Measurements from ENCODE around the gene TPRG1L. TPM values are rescaled to one million over a fixed set of nuclear protein-coding genes. Genes with fewer than 3 reads are reported as not detected.

TPRG1L gene
- total RNA-seq, 1 experiment from 2014 or later, result 24.0 TPM

GRCh38 chr1:3641816-3642215 lies 17.0 kb downstream of the TPRG1L start:
- H2BK20ac ChIP-seq (ENCODE audit: low read depth, low read length, poor library complexity, severe bottlenecking), result no peak overlapping the region
- H3K4ac ChIP-seq (ENCODE audit: low read depth, low read length), result no peak overlapping the region
- WGBS (ENCODE audit: extremely low coverage, insufficient read length, low lambda C conversion rate), result no CpG with 5 or more reads among the region's 11 CpGs
- H2AFZ ChIP-seq (ENCODE audit: low read length), result no peak overlapping the region
- H2AK5ac ChIP-seq (ENCODE audit: insufficient read length, low read length), result no peak overlapping the region
- H3K14ac ChIP-seq (ENCODE audit: insufficient read depth, low read length), result no peak overlapping the region
- no peak overlapping the region for H2BK15ac ChIP-seq (ENCODE audit: low read depth, low read length)
- no peaks in the 10 kb centered on the region for H3K9me3 ChIP-seq (ENCODE audit: control insufficient read depth, low read depth, low read length)
- Mint-ChIP-seq H3K9me3 (no peaks in the 10 kb centered on the region), H3K27me3 (ENCODE audit: low read depth) (no peaks in the 10 kb centered on the region), H3K36me3 (ENCODE audit: insufficient read depth in 1 of 3, low read depth in 3 of 3) (peaks cover 2 to 52% (median 26%) of the 10 kb centered on the region in 3 experiments; a peak in 6 of 7 replicates), H3K4me3 (no peak overlapping the region; a peak in 1 of 5 replicates), H3K4me1 (no peaks in the 10 kb centered on the region), H3K27ac (peak overlapping the region in 1 of 3 experiments; percentile 72; a peak in 2 of 7 replicates)
- H4K8ac ChIP-seq (replicated peaks; ENCODE audit: insufficient read length, low read depth, low read length), result no peak overlapping the region
- no peak overlapping the region for H2BK12ac ChIP-seq (ENCODE audit: insufficient read length, low read depth, low read length)
- no peak overlapping the region for H3T11ph ChIP-seq (ENCODE audit: low read length)
- no peak overlapping the region for H3K27ac ChIP-seq (ENCODE audit: insufficient read length, low read depth, low read length)
- H3K9ac ChIP-seq (ENCODE audit: extremely low read depth, insufficient read length, low read length), result no peak overlapping the region
- H3K79me1 ChIP-seq (ENCODE audit: insufficient read depth, low read depth, low read length, poor library complexity, severe bottlenecking), result no peaks in the 10 kb centered on the region
- H4K91ac ChIP-seq (ENCODE audit: insufficient read length, low read depth, low read length), result no peak overlapping the region
- H3K27me3 ChIP-seq (ENCODE audit: insufficient read depth, low read length), result no peaks in the 10 kb centered on the region
- no peak overlapping the region for H2BK120ac ChIP-seq (ENCODE audit: low read depth, low read length, poor library complexity, severe bottlenecking)
- no peak for DNase-seq
- no peak overlapping the region for H3K18ac ChIP-seq (ENCODE audit: insufficient read length, low read depth, low read length)
- no peak overlapping the region for H3K23ac ChIP-seq (ENCODE audit: insufficient read length, low read depth, low read length)
- no peaks in the 10 kb centered on the region for H3K79me2 ChIP-seq (ENCODE audit: insufficient read depth, low read length)
- no peak overlapping the region for H4K5ac ChIP-seq (ENCODE audit: insufficient read length, low read depth, low read length)
- H3K56ac ChIP-seq (ENCODE audit: insufficient read length, low read depth, low read length), result no peak overlapping the region
- H3K23me2 ChIP-seq (ENCODE audit: insufficient read length, low read depth, low read length, poor library complexity, severe bottlenecking), result no peaks in the 10 kb centered on the region
- no peaks in the 10 kb centered on the region for H3K4me1 ChIP-seq (ENCODE audit: insufficient read depth, low read length)
- H4K20me1 ChIP-seq (ENCODE audit: control insufficient read depth, insufficient read depth, insufficient read length), result no peaks in the 10 kb centered on the region
- H2BK5ac ChIP-seq (ENCODE audit: insufficient read length, low read length), result no peak overlapping the region
- no peak for TF ChIP-seq CTCF (conservative IDR thresholded peaks at IDR 0.05)
- no peak overlapping the region for H3K4me2 ChIP-seq (ENCODE audit: insufficient read depth, insufficient read length, low read length)

Measured in H9 (cell line).